Effector CD8-positive, alpha-beta T cell (primary cell): ENCODE data around the gene FUT6.
"Not testable (repeated sequence)": the region's sequence is repeated elsewhere in the genome, so short reads cannot be mapped to it uniquely, and the experiment has no call there.

Experiments
- DNase-seq: peaks from one replicate; lab custom pipeline; 2025; lab: John Stamatoyannopoulos, UW
- total RNA-seq, 4 experiments: gene quantifications; one replicate each; lab custom pipeline; 2026; lab: John Stamatoyannopoulos, UW

The FUT6 gene
- total RNA-seq, result 0 reads per million in 4 experiments

DNA sequence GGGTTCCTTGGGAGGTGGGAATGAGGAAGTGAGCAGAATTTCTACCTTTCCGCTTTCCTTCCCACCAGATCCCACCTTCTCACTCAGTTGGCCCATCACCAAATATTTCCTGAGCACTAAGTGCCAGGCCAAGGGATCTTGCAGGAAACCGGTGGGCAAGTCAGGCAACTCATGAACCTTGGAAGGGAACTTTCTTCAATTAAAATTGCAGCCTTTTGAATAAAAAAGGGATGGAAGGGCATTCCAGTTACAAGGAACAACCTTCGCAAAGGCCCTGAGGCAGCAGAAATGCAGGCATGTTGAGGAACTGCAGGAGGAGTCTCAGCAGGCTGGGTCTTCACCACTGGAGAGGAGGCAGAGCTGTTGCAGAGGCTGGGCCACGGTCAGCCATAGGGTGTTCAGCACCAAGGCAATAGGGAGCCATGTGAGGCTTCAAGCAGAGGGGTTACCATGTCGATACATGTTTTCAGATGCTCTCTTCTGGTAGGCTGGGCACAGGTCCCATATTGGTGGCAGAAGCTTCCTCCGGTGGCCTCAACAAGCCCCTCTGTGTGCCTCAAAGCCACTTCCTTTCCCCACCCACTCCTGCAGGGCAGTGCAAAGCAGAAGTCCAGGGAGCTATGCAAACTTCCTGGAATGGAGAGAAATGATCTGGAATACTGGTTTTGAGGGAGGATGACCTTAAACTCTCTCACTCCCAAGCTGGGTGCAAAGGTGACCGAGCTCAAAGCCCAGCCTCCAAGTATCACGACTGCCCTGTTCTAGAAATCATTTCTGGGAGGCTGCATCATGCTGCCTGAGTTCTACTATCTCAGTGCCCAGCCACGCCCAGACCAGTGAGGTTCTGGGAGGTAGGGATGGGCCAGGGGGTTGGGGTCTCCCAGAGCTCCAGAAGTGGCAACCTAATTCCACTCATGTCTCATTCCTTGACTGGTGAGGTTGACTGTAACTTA, at the start of gene FUT6:
Gene FUT6 (minus strand): TSS at position 638 of the 953 bp plus-strand sequence. CDS start 7,135 bp downstream, outside the sequence.
- no peak for DNase-seq

DNA sequence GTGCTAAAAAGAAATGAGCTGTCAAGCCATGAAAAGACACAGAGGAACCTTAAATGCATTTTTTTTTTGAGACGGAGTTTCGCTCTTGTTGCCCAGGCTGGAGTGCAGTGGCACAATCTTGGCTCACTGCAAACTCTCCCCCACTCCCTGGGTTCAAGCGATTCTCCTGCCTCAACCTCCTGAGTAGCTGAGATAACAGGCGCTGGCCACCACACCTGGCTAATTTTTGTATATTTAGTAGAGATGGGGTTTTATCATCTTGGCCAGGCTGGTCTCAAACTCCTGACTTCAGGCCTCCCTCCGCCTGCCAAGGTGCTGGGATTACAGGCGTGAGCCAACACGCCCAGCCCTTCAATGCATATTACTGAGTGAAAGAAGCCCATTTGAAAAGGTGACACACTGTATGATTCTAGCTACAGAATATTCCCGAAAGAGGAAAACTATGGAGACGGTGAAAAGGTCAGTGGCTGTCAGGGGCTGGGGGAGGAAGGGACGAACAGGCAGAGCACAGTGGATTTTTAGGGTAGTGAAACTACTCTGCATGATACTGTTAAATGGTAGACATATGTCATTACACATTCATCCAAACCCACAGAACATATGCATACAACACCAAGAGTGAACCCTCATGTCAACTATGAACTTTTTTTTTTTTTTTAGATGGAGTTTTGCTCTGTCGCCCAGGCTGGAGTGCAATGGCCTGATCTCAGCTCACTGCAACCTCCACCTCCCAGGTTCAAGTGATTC, 44.7 kb upstream of the FUT6 start:
- not testable (repeated sequence) for DNase-seq

DNA sequence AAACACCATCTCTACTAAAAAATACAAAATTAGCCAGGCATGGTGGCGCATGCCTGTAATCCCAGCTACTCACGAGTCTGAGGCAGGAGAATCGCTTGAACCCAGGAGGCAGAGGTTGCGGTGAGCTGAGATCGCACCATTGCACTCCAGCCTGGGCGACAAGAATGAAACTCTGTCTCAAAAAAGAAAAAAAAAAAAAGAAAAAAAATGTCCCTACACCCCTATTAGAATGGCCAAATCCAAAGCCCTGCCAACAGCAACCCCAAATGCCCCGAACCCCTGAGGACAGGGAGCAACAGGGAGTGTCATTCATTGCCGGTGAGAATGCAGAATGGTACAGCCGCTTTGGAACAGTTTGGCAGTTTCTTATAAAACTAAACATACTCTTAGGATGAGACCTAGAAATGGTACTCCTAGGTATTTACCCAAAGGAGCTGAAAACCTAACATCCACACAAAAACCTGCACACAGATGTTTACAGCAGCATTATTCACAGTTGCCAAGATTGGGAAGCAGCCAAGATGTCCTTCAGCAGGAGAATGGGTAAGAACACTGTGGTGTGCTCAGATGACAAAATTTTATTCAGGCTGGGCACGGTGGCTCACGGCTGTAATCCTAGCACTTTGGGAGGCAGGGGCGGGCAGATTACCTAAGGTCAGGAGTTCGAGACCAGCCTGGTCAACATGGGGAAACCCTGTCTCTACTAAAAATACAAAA, 43.8 kb upstream of the FUT6 start:
- not testable (repeated sequence) for DNase-seq

GRCh38 chr19:5882421-5882968, 43.0 kb upstream of the FUT6 start:
- DNase-seq, result no peak

- no peak for DNase-seq
These were observed 42.2 kb upstream of the FUT6 start for GRCh38 chr19:5881543-5882299.

- no peak for DNase-seq
These were observed 41.1 kb upstream of the FUT6 start for GRCh38 chr19:5880604-5881078.

- DNase-seq, result no peak
These were observed 40.7 kb upstream of the FUT6 start for GRCh38 chr19:5880196-5880595.

DNA sequence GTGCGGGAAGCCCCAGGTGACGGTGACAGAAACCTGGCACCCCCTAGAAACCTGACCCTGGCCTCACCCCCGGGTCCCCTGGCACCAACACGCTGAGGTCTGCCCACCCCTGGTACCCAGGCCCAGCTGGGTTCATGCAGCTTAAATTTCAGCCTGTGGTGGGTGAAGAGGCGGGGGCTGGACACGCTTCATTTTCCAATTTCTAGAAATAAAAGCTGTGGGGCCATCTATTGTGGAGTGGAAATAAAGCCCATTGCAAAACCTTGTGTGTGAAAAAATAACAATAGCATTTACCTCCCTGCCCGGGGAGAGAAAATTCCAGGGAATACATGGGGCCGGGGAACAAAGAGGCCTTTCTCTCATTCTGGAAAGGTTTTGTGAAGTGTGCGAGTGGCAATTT, 38.4 kb upstream of the FUT6 start:
- no peak for DNase-seq

- DNase-seq, result no peak
These were observed 37.9 kb upstream of the FUT6 start for GRCh38 chr19:5877427-5877826.

DNA sequence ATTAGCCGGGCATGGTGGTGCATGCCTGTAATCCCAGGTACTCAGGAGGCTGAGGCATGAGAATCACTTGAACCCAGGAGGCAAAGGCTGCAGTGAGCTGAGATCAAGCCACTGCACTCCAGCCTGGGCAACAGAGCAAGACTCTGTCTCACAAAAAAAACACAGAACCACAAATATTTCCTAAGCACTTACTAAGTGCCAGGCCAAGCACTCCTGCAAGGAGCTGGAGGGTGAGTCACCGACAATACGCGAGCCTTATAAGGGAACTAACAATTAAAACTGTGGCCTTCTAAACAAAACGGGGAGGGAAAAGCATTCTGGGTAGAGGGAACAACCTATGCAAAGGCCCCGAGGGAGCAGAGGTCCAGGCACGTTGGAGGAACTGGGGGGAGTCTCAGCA, 35.0 kb upstream of the FUT6 start:
- DNase-seq, result not testable (repeated sequence)

DNA sequence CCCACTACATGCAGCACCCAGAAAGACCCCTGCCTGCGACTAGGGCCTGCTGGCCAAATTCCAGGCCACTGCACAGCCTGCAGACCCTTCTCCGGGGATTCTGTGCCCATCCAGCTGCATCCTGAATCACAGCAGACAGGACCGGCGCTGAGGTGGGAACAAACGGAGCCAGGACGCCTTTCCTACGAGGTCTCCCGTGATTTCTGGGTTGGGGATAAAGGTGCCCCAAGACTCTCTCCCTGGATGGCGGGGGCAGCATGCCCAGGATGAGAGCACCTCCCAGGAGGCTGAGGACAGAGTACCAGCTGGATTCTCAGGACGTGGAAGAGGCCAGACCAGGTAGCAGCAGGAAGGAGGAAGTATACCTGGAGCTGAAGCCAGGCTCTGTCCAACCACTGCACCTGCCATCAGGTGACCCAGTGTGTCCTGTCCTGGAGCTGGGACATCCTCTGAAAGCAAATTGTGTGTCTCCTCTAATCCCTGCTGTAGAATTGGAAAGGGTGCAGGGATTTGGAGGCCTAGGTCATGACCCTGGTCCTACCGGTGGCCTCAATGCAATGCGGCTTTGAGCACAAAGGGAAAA, 34.2 kb upstream of the FUT6 start:
- no peak for DNase-seq

DNA sequence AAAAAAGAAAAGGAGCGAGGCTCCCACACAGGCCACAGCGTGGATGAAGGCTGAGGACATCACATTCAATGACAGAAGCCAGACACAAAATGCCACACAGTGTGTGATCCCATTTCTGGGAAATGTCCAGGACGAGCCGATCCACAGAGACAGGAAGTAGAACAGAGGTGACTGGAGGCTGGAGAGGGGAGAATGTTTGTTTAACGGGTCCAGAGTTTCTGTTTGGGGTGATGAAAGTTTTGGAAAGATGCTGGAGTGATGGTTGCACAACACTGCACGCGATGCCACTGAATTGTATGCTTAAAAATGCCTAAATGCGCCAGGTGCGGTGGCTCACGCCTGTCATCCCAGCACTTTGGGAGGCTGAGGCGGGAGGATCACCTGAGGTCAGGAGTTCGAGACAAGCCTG, 31.5 kb upstream of the FUT6 start:
- DNase-seq, result no peak

- DNase-seq, result no peak
These were observed 28.0 kb upstream of the FUT6 start for GRCh38 chr19:5867201-5868136.

DNA sequence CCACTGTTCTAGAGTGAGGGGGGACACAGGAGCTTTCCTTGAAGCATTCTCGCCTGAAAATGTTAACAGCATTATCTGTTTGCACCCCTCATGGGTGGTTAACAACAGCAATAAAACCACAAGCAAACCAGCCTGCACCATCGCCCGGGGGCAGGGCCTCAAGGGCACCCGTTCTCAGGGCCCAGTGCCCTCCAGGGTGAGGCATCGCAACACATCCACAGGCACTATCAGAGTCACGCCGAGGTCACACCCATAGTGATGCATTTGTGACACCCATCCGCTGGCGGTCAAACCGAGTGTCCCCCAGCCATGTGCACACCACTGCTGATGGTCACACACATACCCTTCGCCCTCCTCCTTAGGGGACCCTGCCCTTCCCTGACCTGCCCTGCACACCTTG, 26.3 kb upstream of the FUT6 start:
- DNase-seq, result no peak

DNA sequence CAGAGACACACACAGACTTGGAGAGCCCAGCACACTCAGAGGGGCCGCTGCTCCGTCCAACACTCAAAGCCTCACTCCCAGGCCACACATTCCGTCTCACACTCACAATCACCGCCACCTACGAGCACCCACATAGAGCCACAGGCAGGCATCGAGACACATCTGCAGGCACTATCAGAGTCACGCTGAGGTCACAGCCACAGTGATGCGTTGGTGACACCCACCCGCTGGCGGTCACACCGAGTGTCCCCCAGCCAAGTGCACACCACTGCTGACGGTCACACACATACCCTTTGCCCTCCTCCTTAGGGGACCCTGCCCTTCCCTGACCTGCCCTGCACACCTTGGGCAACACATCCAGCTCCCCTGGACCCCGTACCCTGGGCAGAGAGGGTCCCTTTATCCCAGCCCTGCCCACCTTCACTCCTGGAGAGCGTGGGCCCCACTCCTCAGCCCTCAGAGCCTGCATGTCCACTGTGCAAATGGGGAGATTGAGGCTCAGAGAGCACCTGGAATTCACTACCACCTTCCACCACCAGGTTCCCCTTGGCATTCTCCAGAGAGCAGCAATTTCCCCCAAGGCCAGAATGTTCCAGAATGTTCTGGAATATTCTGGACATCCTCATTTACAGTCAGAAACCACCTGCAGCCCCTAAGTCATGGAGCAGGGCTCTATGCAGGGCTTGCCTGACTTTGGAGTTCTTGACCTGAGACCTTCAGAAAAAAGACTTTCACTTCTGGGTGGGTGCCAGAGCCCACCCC, 25.4 kb upstream of the FUT6 start:
- no peak for DNase-seq

DNA sequence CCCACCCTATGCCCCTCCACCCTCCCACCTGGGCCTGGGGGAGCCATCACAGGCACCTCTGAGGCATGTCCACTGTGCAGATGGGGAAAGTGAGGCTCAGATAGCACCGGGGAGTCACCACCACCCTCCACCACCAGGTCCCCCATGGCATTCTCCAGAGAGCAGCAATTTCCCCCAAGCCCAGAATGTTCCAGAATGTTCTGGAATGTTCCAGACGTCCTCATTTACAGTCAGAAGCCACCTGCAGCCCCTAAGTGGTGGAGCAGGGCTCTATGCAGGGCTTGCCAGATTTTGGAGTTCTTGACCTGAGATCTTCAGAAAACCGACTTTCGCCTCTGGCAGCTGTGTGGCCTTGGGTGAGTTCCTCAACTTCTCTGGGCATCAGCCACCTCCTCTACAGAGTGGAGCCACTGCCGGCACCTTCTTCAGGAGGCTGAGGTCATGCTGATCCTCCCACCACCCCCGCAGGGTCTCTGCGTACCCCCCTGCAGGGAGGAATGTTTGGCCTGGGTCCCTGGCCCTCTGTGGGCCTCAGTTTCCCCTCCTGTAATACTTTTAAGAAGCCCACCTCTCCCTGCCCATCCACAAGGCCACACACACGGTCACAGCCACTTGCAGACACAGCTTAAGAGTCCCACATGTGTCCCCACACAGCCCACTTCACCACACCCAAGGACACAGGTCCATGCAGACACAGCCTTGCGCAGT, 24.7 kb upstream of the FUT6 start:
- DNase-seq, result no peak

GRCh38 chr19:5863030-5863665, 23.6 kb upstream of the FUT6 start:
- DNase-seq, result no peak
